Neural cell (in vitro differentiated cells): ENCODE results near the gene UBD. TPM values are rescaled to one million over a fixed set of nuclear protein-coding genes. Genes with fewer than 3 reads are reported as not detected.

Experiments
- H2AFZ ChIP-seq: fragments of 200-600, 300-800 bp; sonication (generic), shearing (Covaris generic); 2 replicates; pipeline ENCODE4 v1.6.0; 2014; ENCODE audit warnings: low read depth, mild to moderate bottlenecking, antibody characterized with exemption, low read length, moderate library complexity
- H3F3A ChIP-seq: fragments of 200-600 bp; shearing (Covaris generic); 2 replicates; pipeline ENCODE4 v1.6.1; 2016; ENCODE audit warnings: mild to moderate bottlenecking, moderate library complexity, mixed read lengths, antibody characterized with exemption, low read length; ENCODE audit not compliant: insufficient read depth, poor library complexity, severe bottlenecking
- H3K27ac ChIP-seq: fragments of 200-600, 300-800 bp; sonication (generic), shearing (Covaris generic); 2 replicates; pipeline ENCODE4 v1.5.1; 2014; ENCODE audit warnings: mild to moderate bottlenecking, low read length, moderate library complexity
- H3K27me3 ChIP-seq: fragments of 300-800, 200-600 bp; sonication (generic), shearing (Covaris generic); 2 replicates; pipeline ENCODE4 v1.6.0; 2014; ENCODE audit warnings: mild to moderate bottlenecking, low read depth, low read length, moderate library complexity; ENCODE audit not compliant: insufficient read depth
- H3K36me3 ChIP-seq: fragments of 300-800, 200-600 bp; sonication (generic), shearing (Covaris generic); 2 replicates; pipeline ENCODE4 v1.5.1; 2014; ENCODE audit warnings: mild to moderate bottlenecking, antibody characterized with exemption, low read length, moderate library complexity; ENCODE audit not compliant: insufficient read depth
- H3K4me2 ChIP-seq: fragments of 300-800, 200-600 bp; sonication (generic), shearing (Covaris generic); 2 replicates; pipeline ENCODE4 v1.6.0; 2014; ENCODE audit warnings: mild to moderate bottlenecking, low read length
- H3K4me3 ChIP-seq: fragments of 300-800, 200-600 bp; sonication (generic), shearing (Covaris generic); 2 replicates; pipeline ENCODE4 v1.5.1; 2014; ENCODE audit warnings: mild to moderate bottlenecking, low read length, moderate library complexity
- H3K79me2 ChIP-seq: fragments of 200-600 bp; shearing (Covaris generic); replicated peaks from 2 replicates; pipeline ENCODE4 v1.6.0; 2014; ENCODE audit warnings: mild to moderate bottlenecking, low read length, moderate library complexity; ENCODE audit not compliant: insufficient read depth
- H3K9ac ChIP-seq: fragments of 300-800, 200-600 bp; sonication (generic), shearing (Covaris generic); 2 replicates; pipeline ENCODE4 v1.6.1; 2016; ENCODE audit warnings: mild to moderate bottlenecking, low read length, mixed read lengths
- H3K9me2 ChIP-seq: fragments of 200-600 bp; shearing (Covaris generic); 2 replicates; pipeline ENCODE4 v1.6.1; 2016; ENCODE audit warnings: mild to moderate bottlenecking, low read length, mixed read lengths; ENCODE audit not compliant: insufficient read depth
- H3K9me3 ChIP-seq: fragments of 200-600, 300-800 bp; sonication (generic), shearing (Covaris generic); 2 replicates; pipeline ENCODE4 v1.6.1; 2016; ENCODE audit warnings: mild to moderate bottlenecking, mixed run types, low read length, moderate library complexity, mixed read lengths
- H4K20me1 ChIP-seq: fragments of 200-600 bp; shearing (Covaris generic); 2 replicates; pipeline ENCODE4 v1.6.1; 2016; ENCODE audit warnings: mild to moderate bottlenecking, mixed run types; ENCODE audit not compliant: insufficient read depth
- EP300 ChIP-seq: fragments of 450-650 bp; conservative IDR thresholded peaks from 2 replicates; pipeline ENCODE4 v1.6.1; 2014; ENCODE audit warnings: antibody characterized with exemption, mild to moderate bottlenecking, moderate library complexity; ENCODE audit not compliant: poor library complexity, severe bottlenecking
- EZH2 ChIP-seq: fragments of 200-600, 300-800 bp; shearing (Covaris generic), sonication (generic); IDR thresholded peaks from 2 replicates; pipeline ENCODE4 v1.6.1; 2014; ENCODE audit warnings: antibody characterized with exemption, low read length, borderline replicate concordance, mild to moderate bottlenecking; ENCODE audit not compliant: insufficient read depth, poor library complexity, severe bottlenecking
- MXI1 ChIP-seq: fragments of 450-650 bp; conservative IDR thresholded peaks from 2 replicates; pipeline ENCODE4 v1.6.1; 2014; ENCODE audit warnings: antibody characterized with exemption, mild to moderate bottlenecking; ENCODE audit not compliant: poor library complexity, severe bottlenecking
- POLR2AphosphoS5 ChIP-seq: IDR thresholded peaks from 2 replicates; pipeline ENCODE4 v1.6.1; 2012
- RAD21 ChIP-seq: fragments of 450-650 bp; conservative IDR thresholded peaks from 2 replicates; pipeline ENCODE4 v1.6.1; 2014; ENCODE audit warnings: antibody characterized with exemption, mild to moderate bottlenecking, moderate library complexity
- SMC3 ChIP-seq: fragments of 450-650 bp; conservative IDR thresholded peaks from 2 replicates; pipeline ENCODE4 v1.6.1; 2014; ENCODE audit warnings: antibody characterized with exemption, mild to moderate bottlenecking, moderate library complexity; ENCODE audit not compliant: poor library complexity
- TAF1 ChIP-seq: IDR thresholded peaks from 2 replicates; pipeline ENCODE4 v1.6.1; 2012; ENCODE audit warnings: low read depth
- polyA plus RNA-seq: library from polyadenylated mRNA; depleted of rRNA; stranded (reverse); fragments of >200 nt; gene quantifications from 2 replicates; pipeline ENCODE4 v1.2.3, GENCODE V29; 2014
- TF ChIP-seq, protein P1 (sequence below): fragments of 450-650 bp; IDR thresholded peaks from 2 replicates; pipeline ENCODE4 v1.5.1; 2014; ENCODE audit warnings: antibody characterized with exemption, mild to moderate bottlenecking, moderate library complexity; ENCODE audit not compliant: poor library complexity, severe bottlenecking
- TF ChIP-seq, protein P2 (sequence below): IDR thresholded peaks from 2 replicates; pipeline ENCODE4 v1.6.1; 2012; ENCODE audit warnings: borderline replicate concordance

UBD gene
- polyA plus RNA-seq, 1 donor from 2014 or later: not detected

DNA sequence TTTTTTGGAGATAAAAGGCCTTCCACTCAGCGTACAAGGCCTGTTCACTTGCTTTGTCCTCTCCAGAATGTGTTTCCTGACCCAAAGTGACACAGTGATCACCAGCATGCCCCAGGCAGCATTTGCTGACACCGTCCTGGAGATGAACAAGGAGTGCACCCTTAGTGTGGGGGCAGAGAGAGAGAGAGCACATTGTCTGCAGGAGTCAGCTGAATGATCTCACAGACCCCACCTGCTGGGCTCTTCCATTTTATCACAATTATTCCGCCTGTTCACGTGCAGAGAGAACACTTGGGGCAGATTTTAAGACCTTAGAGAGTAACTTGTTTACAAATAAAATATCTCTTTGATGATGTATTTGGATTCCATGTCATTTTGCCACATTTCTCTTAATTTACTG is 49.3 kb downstream of the UBD start:
- Histone ChIP-seq H3F3A (no peaks in the 10 kb centered on the region), H3K9me2 (no peaks in the 10 kb centered on the region), H3K27ac (no peak overlapping the region), H3K4me3 (no peak overlapping the region), H3K27me3 (no peaks in the 10 kb centered on the region), H3K9ac (no peak overlapping the region), H3K79me2 (no peaks in the 10 kb centered on the region), H4K20me1 (no peaks in the 10 kb centered on the region), H3K9me3 (no peaks in the 10 kb centered on the region), H2AFZ (no peak overlapping the region), H3K36me3 (no peaks in the 10 kb centered on the region), H3K4me2 (no peak overlapping the region)
- TF ChIP-seq MXI1: no peak
- TF ChIP-seq EZH2: no peak
- TF ChIP-seq, protein P1, sequence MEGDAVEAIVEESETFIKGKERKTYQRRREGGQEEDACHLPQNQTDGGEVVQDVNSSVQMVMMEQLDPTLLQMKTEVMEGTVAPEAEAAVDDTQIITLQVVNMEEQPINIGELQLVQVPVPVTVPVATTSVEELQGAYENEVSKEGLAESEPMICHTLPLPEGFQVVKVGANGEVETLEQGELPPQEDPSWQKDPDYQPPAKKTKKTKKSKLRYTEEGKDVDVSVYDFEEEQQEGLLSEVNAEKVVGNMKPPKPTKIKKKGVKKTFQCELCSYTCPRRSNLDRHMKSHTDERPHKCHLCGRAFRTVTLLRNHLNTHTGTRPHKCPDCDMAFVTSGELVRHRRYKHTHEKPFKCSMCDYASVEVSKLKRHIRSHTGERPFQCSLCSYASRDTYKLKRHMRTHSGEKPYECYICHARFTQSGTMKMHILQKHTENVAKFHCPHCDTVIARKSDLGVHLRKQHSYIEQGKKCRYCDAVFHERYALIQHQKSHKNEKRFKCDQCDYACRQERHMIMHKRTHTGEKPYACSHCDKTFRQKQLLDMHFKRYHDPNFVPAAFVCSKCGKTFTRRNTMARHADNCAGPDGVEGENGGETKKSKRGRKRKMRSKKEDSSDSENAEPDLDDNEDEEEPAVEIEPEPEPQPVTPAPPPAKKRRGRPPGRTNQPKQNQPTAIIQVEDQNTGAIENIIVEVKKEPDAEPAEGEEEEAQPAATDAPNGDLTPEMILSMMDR: peak; percentile 54
- no peak for TF ChIP-seq TAF1
- TF ChIP-seq SMC3: peak; percentile 43
- TF ChIP-seq POLR2AphosphoS5: no peak
- no peak for TF ChIP-seq EP300
- peak; percentile 34 for TF ChIP-seq RAD21

DNA sequence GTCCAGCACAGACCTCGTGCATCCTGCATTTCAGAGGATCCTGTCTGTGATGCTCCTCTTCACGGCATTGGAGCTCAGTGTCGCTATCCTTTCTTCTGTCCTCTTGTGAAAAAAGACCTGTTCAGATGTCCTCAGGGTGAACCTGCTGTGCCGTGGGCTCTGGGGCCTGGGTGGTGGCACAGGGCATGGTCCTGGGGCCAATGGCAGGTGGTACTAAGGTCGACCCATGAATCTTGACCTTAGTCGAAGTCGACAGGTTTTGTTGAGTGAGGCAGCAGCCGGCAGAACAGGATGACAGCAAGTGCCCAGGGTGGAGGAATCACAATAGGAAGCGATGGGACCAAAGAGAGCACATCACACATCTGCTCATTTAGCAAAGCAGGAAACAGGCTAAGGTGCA is 49.8 kb downstream of the UBD start:
- Histone ChIP-seq H3K9me2 (no peaks in the 10 kb centered on the region), H3K27ac (no peak overlapping the region), H3K4me3 (no peak overlapping the region), H3K4me2 (no peak overlapping the region), H3K27me3 (no peaks in the 10 kb centered on the region), H3F3A (no peaks in the 10 kb centered on the region), H3K9ac (no peak overlapping the region), H2AFZ (no peak overlapping the region), H3K79me2 (no peaks in the 10 kb centered on the region), H3K9me3 (no peaks in the 10 kb centered on the region), H3K36me3 (no peaks in the 10 kb centered on the region), H4K20me1 (no peaks in the 10 kb centered on the region)
- no peak for TF ChIP-seq POLR2AphosphoS5
- no peak for TF ChIP-seq SMC3
- no peak for TF ChIP-seq EP300
- TF ChIP-seq TAF1: no peak
- TF ChIP-seq, protein P1: no peak
- no peak for TF ChIP-seq EZH2
- no peak for TF ChIP-seq MXI1
- TF ChIP-seq RAD21: no peak
- TF ChIP-seq, protein P2, sequence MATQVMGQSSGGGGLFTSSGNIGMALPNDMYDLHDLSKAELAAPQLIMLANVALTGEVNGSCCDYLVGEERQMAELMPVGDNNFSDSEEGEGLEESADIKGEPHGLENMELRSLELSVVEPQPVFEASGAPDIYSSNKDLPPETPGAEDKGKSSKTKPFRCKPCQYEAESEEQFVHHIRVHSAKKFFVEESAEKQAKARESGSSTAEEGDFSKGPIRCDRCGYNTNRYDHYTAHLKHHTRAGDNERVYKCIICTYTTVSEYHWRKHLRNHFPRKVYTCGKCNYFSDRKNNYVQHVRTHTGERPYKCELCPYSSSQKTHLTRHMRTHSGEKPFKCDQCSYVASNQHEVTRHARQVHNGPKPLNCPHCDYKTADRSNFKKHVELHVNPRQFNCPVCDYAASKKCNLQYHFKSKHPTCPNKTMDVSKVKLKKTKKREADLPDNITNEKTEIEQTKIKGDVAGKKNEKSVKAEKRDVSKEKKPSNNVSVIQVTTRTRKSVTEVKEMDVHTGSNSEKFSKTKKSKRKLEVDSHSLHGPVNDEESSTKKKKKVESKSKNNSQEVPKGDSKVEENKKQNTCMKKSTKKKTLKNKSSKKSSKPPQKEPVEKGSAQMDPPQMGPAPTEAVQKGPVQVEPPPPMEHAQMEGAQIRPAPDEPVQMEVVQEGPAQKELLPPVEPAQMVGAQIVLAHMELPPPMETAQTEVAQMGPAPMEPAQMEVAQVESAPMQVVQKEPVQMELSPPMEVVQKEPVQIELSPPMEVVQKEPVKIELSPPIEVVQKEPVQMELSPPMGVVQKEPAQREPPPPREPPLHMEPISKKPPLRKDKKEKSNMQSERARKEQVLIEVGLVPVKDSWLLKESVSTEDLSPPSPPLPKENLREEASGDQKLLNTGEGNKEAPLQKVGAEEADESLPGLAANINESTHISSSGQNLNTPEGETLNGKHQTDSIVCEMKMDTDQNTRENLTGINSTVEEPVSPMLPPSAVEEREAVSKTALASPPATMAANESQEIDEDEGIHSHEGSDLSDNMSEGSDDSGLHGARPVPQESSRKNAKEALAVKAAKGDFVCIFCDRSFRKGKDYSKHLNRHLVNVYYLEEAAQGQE: no peak
